Activated CD4-positive, CD25-positive, alpha-beta regulatory T cell treated with anti-CD3 and anti-CD28 coated beads, Interleukin-2, amount 50 U/mL, for 24 hours (primary cell): ENCODE data around the gene CPT2.
"Not testable (repeated sequence)": the region's sequence is repeated elsewhere in the genome, so short reads cannot be mapped to it uniquely, and the experiment has no call there.

Experiments
- ATAC-seq, 2 donors: fragments of 150-1000 bp; cut with Tn5 transposase; one replicate each; pipeline ENCODE4 v1.10.0; 2021; ENCODE audit warnings: mild to moderate bottlenecking in 1 of 2, moderate library complexity in 1 of 2

Gene CPT2

GRCh38 chr1:53182716-53183094 is 13.9 kb upstream of the CPT2 start:
- ATAC-seq = no peak

- no peak for ATAC-seq
Observed at GRCh38 chr1:53183095-53183990, 13.3 kb upstream of the CPT2 start.

GRCh38 chr1:53185955-53186297 is 10.7 kb upstream of the CPT2 start:
- ATAC-seq = not testable (repeated sequence)

DNA sequence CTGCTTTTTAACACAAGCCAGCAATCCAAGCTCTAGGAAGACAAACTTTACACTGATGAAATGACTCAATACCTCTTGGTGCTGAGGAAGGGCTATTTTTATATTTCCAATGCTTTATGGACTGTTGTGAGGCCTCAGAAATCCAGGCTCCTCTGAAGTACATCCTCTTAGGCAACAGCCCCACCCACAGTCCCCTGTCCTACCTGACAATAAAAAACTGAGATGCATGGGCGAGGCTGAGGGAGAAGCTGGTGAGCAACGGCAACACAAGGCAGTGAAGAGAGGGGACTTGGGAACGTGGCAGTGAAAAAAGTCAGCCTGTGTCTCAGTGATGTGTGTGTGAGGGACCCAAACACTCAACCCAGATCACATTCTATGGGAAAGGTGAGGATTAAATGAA is 10.1 kb upstream of the CPT2 start:
- ATAC-seq = no peak

- no peak for ATAC-seq
Observed at GRCh38 chr1:53187401-53187800, 9.2 kb upstream of the CPT2 start.

DNA sequence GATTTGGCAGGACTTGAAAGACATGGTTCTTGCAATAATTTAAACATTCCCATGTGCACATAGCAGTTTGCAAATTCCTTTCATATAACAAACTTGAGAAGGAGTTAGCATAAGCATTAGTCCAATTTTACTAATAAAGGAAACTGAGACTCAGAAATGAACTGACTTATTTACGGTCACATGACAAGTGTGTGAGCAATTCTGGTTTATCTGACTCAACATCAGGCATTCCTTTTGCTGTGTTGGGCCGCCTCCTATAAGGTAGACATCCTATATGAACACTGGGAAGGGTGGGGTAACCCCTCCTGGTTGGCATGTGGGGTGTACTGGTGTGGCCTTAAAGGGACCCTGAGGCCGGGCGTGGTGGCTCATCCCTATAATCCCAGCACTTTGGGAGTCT is 8.5 kb upstream of the CPT2 start:
- no peak for ATAC-seq

DNA sequence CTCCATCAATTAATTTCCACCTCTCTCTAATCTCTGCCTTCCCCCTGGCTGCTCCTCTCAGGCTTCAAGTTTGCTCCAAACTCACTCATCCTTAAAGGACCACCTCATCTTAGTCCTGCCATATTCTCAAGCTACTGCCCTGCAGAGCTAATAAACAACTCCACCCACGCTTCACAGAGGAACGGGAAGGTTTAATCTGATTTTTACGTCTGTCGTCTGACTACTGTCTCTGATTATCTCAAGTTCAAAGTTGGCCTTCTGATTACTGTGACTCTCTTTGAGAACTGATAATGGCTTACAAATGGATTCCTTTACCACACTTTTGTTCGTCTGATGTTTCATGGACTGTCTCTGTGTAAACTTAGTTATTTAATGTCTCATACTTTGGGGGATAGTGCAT is 7.6 kb upstream of the CPT2 start:
- ATAC-seq = no peak

GRCh38 chr1:53190210-53190611 is 6.4 kb upstream of the CPT2 start:
- ATAC-seq = no peak

- ATAC-seq = no peak
Observed at GRCh38 chr1:53195246-53196016, 1.2 kb upstream of the CPT2 start.

GRCh38 chr1:53196017-53196484 is 573 bp upstream of the CPT2 start:
- peak; percentile 10 to 16 for ATAC-seq

DNA sequence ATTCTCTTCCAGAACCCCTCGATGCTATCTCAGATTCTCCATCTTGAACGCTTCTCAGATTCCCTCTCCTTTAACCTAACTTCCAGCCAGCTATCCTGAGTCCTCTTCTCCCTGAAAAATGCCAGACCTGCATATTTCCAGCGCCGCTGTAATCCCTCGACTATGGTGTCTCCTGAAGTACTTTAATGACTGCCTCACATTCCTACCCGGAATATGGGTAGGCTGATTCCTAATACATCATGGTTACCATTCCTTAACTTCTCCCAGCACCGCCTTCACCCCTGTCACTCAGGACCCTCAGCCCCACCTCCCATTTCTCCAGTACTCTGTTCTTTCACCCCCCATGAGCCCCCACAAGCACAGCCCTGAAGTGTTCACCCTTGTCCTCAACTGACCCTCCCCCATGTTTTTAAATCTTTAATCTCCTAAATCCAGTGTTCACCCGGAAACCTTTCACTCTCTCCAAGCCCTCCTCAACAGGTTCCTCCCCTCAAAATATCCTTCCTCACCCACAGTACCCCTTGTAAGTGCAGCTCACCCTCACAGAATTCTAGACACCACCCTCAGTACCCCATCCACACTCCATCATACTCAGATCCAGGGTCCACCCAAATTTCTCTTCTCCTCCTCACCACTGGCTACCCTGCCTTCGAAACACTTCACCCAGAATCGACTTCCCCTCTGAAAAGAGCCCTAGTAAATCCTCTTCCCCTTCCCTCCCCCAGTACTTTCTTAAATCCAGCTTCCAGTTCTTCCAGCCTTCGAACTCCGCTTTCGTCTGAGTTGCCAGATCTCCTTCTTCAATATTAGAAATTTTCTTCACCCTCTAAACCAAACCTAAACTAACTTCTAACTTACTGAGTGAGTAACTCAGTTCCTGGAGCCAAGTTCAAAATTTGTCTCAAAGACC is 922 bp downstream of the CPT2 start:
- ATAC-seq = no peak

- ATAC-seq = no peak
Observed at GRCh38 chr1:53198241-53198651, 1.6 kb downstream of the CPT2 start.

GRCh38 chr1:53203466-53203865 is 6.8 kb downstream of the CPT2 start:
- no peak for ATAC-seq

DNA sequence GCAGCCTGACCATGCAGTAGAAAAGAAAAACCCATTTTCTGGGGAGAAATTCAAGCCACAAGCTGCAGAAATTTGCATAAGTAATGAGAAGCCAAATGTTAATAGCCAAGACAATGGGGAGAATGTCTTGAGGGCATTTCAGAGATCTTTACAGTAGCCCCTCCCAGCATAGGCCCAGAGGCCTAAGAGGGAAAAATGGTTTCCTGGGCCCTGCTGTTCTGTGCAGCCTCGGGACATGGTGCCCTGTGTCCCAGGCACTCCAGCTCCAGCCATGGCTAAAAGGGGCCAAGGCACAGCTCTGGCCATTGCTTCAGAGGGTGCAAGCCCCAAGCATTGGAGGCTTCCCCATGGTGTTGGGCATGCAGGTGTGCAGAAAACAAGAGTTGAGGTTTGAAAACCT is 8.9 kb downstream of the CPT2 start:
- not testable (repeated sequence) for ATAC-seq

DNA sequence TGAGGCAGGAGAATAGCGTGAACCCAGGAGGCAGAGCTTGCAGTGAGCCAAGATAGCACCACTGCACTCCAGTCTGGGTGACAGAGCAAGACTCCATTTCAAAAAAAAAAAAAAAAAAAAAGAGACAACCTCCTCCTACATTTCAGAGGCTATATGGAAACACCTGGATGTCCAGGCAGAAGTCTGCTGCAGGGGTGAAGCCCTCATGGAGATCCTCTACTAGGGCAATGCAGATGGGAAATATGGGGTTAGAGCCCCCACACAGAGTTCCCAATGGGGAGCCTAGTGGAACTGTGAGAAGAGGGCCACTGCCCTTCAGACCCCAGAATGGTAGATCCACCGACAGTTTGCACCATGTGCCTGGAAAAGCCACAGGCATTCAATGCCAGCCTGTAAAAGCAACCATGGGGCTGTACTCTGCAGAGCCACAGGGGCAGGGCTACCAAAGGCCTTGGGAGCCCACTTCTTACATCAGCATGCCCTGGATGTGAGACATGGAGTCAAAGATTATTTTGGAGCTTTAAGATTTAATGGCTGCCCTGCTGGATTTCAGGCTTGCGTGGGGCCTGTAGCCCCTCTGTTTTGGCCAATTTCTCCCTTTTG is 9.6 kb downstream of the CPT2 start:
- not testable (repeated sequence) for ATAC-seq

GRCh38 chr1:53206735-53207379 is 10.2 kb downstream of the CPT2 start:
- ATAC-seq = no peak

GRCh38 chr1:53207726-53208125 is 11.1 kb downstream of the CPT2 start:
- no peak for ATAC-seq

DNA sequence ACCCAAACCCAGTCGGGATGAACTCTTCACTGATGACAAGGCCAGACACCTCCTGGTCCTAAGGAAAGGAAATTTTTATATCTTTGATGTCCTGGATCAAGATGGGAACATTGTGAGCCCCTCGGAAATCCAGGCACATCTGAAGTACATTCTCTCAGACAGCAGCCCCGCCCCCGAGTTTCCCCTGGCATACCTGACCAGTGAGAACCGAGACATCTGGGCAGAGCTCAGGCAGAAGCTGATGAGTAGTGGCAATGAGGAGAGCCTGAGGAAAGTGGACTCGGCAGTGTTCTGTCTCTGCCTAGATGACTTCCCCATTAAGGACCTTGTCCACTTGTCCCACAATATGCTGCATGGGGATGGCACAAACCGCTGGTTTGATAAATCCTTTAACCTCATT is 13.7 kb downstream of the CPT2 start:
- ATAC-seq = no peak

- no peak for ATAC-seq
Observed at GRCh38 chr1:53210954-53211353, 14.3 kb downstream of the CPT2 start.

DNA sequence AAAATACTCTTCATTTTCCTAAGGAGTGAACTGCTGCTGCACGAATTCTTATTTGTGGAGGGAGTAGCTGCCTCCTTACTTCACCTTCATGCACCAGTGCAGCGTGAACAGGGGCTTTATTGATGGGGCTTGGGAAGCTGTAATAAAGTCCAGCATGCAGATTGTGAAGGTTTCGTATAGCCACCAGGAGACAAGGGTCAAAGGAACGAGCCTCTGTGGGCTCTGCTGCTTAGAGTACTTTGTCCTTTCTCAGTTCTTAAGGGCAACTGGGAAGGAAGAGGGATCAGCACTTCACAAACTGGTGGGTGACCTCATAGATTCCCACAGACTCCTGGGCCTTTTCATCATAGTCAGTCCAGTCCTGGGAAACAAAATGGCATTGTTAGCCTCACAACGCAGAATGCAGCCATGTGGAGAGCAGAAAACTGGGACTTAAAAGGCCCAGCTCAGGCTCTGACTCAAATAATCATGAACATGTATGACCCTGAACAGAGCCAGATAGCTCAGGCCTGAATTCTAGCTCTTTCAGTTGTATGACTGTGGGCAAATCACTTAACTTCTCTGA is 17.8 kb downstream of the CPT2 start:
- ATAC-seq = no peak

DNA sequence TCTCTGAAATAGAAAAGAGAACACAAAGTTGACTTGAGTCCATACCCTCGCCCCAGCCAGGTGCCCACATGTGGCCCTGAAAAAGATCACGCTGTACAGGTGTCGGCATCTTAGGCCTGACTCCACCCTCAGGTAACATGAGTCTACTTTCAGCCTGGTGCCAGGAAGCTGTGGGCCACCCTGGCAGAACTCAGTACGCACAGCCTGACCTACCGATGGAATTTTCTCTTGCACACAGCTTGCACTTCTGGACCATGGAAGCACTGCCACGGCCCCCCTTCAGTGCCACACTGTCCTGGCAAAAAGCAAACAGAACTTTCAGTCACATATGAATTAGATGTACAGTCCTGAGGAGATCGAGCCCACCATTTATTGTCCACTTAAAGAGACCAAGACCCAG is 21.6 kb downstream of the CPT2 start:
- ATAC-seq = no peak

DNA sequence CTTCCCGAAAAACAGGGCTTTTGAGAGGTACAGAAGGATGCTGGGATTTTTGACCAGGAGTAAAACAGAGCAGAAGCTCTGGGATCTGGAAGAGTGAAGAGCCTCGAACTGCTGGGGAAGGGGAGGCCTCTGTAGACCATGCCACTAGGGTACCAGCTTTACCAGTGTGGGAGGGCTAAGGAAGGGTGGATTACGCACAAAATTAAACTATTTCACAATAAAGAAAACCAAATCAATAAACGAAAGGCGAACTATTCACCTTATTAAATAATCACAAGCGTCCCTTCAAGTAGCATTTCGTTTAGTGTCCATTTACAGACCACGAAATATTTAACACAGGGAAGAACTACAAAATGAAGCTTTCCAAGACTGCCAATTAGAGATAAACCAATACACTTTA is 23.1 kb downstream of the CPT2 start:
- no peak for ATAC-seq
